B cell (primary cell): ENCODE results near the gene TMPRSS9.

Experiments
- CTCF ChIP-seq: fragments of 200-600 bp; IDR thresholded peaks from one replicate; pipeline ENCODE4 v1.8.0; 2022; ENCODE audit warnings: antibody characterized with exemption, mild to moderate bottlenecking
- EZH2 ChIP-seq: IDR thresholded peaks from 2 replicates; pipeline ENCODE4 v1.6.1; 2012; ENCODE audit warnings: borderline replicate concordance, low read depth, mild to moderate bottlenecking, moderate library complexity, low read length; ENCODE audit not compliant: insufficient read depth, poor library complexity, severe bottlenecking

GRCh38 chr19:2394442-2395292, 34.6 kb downstream of the TMPRSS9 start:
- TF ChIP-seq CTCF (no peak), EZH2 (no peak)
